HL-60/S4 treated with retinoic acid at 250 ng/mL for 4 days and 3 days (cell line): ENCODE measurements around the gene RHOBTB1.
"Not testable (repeated sequence)": the region's sequence is repeated elsewhere in the genome, so short reads cannot be mapped to it uniquely, and the experiment has no call there.

Experiments
- in situ Hi-C: fragments of 300-500 bp; cut with MboI; formaldehyde crosslinking; loops from 2 replicates; pipeline ENCODE4 v1.7.0; 2022; ENCODE audit warnings: low sequenced_read_pairs

RHOBTB1 gene

DNA sequence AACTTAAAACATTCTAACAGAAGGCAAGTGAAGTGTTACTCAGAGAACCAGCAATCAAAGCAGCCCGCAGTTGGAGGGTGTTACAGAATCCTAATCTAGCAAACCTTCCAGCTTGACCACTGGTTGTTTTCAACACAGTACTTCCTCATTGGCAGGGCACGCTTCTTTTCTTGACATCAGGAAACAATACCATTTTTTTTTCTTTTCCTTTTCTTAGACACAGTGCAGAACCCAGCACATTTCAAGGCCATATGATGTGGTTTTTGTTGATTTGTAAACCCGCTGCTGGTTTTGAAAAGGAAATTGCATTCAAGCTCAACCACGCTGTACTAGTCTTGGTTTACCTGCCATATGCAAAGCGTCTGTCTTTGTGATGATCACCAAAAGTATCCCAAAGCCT lies 33.4 kb downstream of the RHOBTB1 start:
- in situ Hi-C loops: no loop called here

GRCh38 chr10:60908896-60909295 lies 35.1 kb downstream of the RHOBTB1 start:
- in situ Hi-C loops: no loop called here

DNA sequence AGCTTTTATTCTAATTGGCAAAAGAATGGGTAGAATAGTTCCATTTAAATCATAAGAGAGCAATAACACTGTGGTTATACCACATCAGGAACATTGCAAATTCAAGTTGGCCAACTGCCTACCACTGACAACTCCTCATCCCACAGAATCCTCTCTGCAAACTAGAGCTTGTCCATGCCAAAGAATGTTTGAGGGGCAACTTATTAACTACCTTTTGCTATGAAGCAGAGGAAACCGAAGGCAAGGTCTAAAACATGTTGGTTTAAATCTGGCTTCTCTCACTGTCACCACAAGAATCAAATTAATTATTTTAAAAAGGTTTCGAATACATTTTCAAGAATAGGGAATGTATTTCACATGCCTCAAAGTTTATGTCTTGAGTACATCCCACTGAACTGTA lies 36.0 kb downstream of the RHOBTB1 start:
- in situ Hi-C loops: no loop called here

- in situ Hi-C loops: no loop called here
These were observed 36.7 kb downstream of the RHOBTB1 start for GRCh38 chr10:60907236-60907635.

- in situ Hi-C loops: not testable (repeated sequence)
These were observed 37.2 kb downstream of the RHOBTB1 start for GRCh38 chr10:60906825-60907224.

DNA sequence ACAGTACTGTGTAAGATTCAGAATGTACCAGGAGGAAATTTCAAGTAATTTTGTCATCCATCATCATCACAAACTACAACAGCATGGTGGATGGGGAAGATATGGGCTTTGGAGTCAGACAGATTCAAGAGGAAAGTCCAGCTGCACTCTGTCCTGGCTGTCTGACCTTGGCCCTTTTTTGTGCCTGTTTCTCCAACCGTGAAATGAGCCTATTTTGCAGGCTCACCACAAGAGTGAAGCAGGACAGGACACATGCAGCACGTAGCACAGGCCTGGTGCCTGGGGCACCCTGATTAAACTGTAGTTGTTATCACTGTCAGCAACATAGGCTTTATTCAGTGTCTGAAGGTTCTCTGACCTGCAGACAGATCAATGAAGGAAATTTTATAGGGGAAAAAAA lies 37.6 kb downstream of the RHOBTB1 start:
- in situ Hi-C loops: no loop called here

GRCh38 chr10:60905580-60905979 lies 38.4 kb downstream of the RHOBTB1 start:
- in situ Hi-C loops: no loop called here

- in situ Hi-C loops: no loop called here
These were observed 40.9 kb downstream of the RHOBTB1 start for GRCh38 chr10:60903096-60903495.

- in situ Hi-C loops: no loop called here
These were observed 42.3 kb downstream of the RHOBTB1 start for GRCh38 chr10:60901561-60902235.

DNA sequence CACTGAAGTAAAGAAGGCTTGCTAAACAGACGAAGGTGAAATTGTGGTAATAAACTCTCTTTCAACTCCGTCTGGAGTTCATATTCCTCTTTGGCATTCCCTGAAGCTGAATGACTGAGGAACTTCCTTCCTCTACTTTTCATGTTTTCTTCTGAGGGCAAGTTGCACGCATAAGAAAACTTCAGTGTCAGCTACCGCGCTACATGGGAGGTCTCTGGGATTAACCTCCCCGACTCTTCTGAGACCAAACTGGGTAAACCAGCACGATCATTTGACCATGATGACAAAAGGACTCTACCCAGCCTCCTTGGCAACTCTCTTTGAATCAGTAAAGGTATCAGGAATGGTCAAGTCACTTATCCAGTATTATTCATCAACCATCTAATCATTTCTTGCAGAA lies 44.7 kb downstream of the RHOBTB1 start:
- in situ Hi-C loops: no loop called here

DNA sequence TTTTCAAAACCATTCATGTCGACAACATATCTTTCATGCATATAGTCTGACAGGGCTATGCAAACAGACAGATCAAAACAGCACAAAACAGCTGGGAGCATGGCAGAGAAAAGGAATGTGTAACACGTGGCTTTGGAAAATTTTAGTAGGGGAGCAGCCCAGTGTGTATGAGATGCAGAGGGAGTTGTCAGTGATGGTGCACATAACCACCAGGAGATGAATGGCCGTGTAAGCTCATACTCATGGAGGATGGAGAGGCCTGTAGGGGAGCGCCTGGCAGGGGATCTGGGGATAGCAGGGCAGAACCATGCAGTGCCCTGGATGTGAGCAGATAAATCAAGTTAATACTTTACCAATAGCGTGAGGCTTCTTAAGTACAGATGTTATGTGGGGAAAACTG lies 45.7 kb downstream of the RHOBTB1 start:
- in situ Hi-C loops: no loop called here

- in situ Hi-C loops: no loop called here
These were observed 47.2 kb downstream of the RHOBTB1 start for GRCh38 chr10:60896810-60897209.

- in situ Hi-C loops: no loop called here
These were observed 48.0 kb downstream of the RHOBTB1 start for GRCh38 chr10:60896033-60896432.

DNA sequence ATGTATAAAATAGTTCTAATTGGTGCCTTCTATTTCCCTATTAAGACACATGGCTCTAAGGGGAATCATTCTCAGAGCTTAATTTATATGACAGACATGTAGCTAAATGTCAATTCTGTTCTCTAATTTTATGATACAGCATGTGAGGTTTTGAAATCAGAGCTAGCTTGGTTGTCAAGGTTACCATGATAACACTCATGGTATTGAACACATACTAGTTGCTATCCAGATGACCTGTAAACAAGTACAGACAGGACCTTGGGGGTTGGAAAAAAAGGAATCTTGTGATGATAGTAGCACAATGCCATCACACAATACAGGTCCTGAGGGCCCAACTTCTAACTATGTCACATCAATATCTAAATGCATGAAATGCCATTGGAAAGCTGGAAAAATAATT lies 49.2 kb downstream of the RHOBTB1 start:
- in situ Hi-C loops: no loop called here

- in situ Hi-C loops: no loop called here
These were observed 50.8 kb downstream of the RHOBTB1 start for GRCh38 chr10:60893231-60893630.

- in situ Hi-C loops: no loop called here
These were observed 51.4 kb downstream of the RHOBTB1 start for GRCh38 chr10:60892571-60892970.

GRCh38 chr10:60890811-60891210 lies 53.2 kb downstream of the RHOBTB1 start:
- in situ Hi-C loops: no loop called here

DNA sequence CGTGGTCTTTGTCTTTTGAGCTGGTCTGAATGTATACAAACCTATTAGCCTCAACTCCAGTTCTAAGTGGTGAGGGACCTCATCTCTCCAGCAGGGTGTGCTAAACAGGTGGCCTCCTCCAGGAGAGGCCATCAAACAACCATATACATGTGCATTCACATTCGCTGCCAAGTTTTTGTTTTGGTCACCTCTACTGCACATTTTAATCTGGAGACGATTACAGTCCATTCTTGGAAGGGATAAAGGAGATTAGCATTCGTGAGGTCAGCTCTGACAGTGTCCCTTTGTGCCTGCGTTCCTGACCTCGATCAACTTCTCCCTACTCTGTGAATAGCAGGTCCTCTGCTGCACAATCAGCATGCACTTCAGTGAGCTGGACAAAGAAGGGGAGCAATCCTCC lies 60.8 kb downstream of the RHOBTB1 start:
- in situ Hi-C loops: no loop called here

- in situ Hi-C loops: no loop called here
These were observed 65.8 kb downstream of the RHOBTB1 start for GRCh38 chr10:60878224-60878623.

DNA sequence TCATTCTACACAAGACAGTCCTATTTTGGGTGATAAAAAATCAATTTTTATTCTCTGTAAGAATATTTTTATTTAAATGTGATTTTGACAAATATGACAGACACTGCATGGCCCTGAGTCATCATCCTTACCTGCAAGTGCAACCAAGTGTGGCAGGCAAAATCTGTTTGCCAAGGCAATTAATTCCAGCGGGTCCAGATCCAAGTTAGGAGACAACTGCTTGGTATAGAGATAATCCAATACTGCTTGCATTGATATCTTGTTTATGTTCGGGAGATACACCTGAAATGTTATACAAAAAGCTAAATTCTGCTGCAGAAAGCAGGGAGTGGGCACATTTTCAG lies 66.2 kb downstream of the RHOBTB1 start:
- in situ Hi-C loops: no loop called here

GRCh38 chr10:60877061-60877776 lies 66.8 kb downstream of the RHOBTB1 start:
- in situ Hi-C loops: no loop called here

- in situ Hi-C loops: no loop called here
These were observed 70.2 kb downstream of the RHOBTB1 start for GRCh38 chr10:60873758-60874157.

- in situ Hi-C loops: no loop called here
These were observed 71.5 kb downstream of the RHOBTB1 start for GRCh38 chr10:60872451-60872850.
